ENCODE data around the gene NACC1.
A peak's percentile ranks its signal among the peaks of the same experiment; 100 is the strongest.

NACC1 gene

GRCh38 chr19:13159713-13160112 lies 41.6 kb downstream of the NACC1 start:
- no peak overlapping the region for H3K4me2 ChIP-seq (ENCODE audit: low read depth, low read length)
- TF ChIP-seq EZH2phosphoT487 (IDR thresholded peaks at IDR 0.05; ENCODE audit: low read length) (no peak), EZH2 (optimal IDR thresholded peaks at IDR 0.05; ENCODE audit: low read depth, low read length) (no peak), CTCF (IDR thresholded peaks at IDR 0.05; ENCODE audit: low read length) (no peak)

GRCh38 chr19:13160557-13160956 lies 42.5 kb downstream of the NACC1 start:
- H3K4me2 ChIP-seq (ENCODE audit: low read depth, low read length): no peak overlapping the region
- TF ChIP-seq CTCF (IDR thresholded peaks at IDR 0.05; ENCODE audit: low read length) (no peak), EZH2 (optimal IDR thresholded peaks at IDR 0.05; ENCODE audit: low read depth, low read length) (no peak)

More at GRCh38 chr19:13159713-13160112, 41.6 kb downstream of the NACC1 start:
- Histone ChIP-seq H3K36me3 (replicated peaks; ENCODE audit: insufficient read depth, low read length) (no peaks in the 10 kb centered on the region), H3K9me2 (replicated peaks; ENCODE audit: insufficient read depth, low read length) (no peaks in the 10 kb centered on the region), H3K4me1 (ENCODE audit: low read length) (peaks cover 22% of the 10 kb centered on the region), H3K27me3 (replicated peaks; ENCODE audit: insufficient read depth, low read length) (peaks cover 79% of the 10 kb centered on the region), H4K20me1 (ENCODE audit: insufficient read depth, low read length) (no peaks in the 10 kb centered on the region), H3K79me2 (ENCODE audit: low read length) (no peaks in the 10 kb centered on the region), H2AFZ (ENCODE audit: low read length) (no peak overlapping the region), H3K9me3 (replicated peaks; ENCODE audit: insufficient read depth, low read length) (no peaks in the 10 kb centered on the region), H3K27ac (ENCODE audit: low read length) (no peak overlapping the region), H3F3A (ENCODE audit: insufficient read depth, low read length) (peaks cover 8% of the 10 kb centered on the region; the same call in 1 of the 2 replicates), H3K9ac (ENCODE audit: low read length) (no peak overlapping the region), H3K4me3 (ENCODE audit: low read length) (no peak overlapping the region)
- no peak for DNase-seq

GRCh38 chr19:13162724-13163608 lies 44.9 kb downstream of the NACC1 start:
- H3K9me3 ChIP-seq (replicated peaks; ENCODE audit: insufficient read depth, low read length): no peaks in the 10 kb centered on the region
- 0 out of 2 replicates have a peak, but pooled peaks cover 6% of the 10 kb centered on the region for H3F3A ChIP-seq (ENCODE audit: insufficient read depth, low read length)
- no peaks in the 10 kb centered on the region for H3K79me2 ChIP-seq (ENCODE audit: low read length)
- peak overlapping the region; percentile 88 for H3K4me2 ChIP-seq (ENCODE audit: low read depth, low read length)
- TF ChIP-seq EZH2phosphoT487 (IDR thresholded peaks at IDR 0.05; ENCODE audit: low read length) (no peak), CTCF (IDR thresholded peaks at IDR 0.05; ENCODE audit: low read length) (no peak), EZH2 (optimal IDR thresholded peaks at IDR 0.05; ENCODE audit: low read depth, low read length) (no peak)
- DNase-seq: peak; percentile 56
- peaks cover 22% of the 10 kb centered on the region for H3K4me1 ChIP-seq (ENCODE audit: low read length)
- H3K4me3 ChIP-seq (ENCODE audit: low read length): peak overlapping the region; percentile 50
- H3K9me2 ChIP-seq (replicated peaks; ENCODE audit: insufficient read depth, low read length): no peaks in the 10 kb centered on the region
- H2AFZ ChIP-seq (ENCODE audit: low read length): peak overlapping the region; percentile 90
- H3K27me3 ChIP-seq (replicated peaks; ENCODE audit: insufficient read depth, low read length): peaks cover 49% of the 10 kb centered on the region
- no peaks in the 10 kb centered on the region for H3K36me3 ChIP-seq (replicated peaks; ENCODE audit: insufficient read depth, low read length)
- H4K20me1 ChIP-seq (ENCODE audit: insufficient read depth, low read length): no peaks in the 10 kb centered on the region
- peak overlapping the region; percentile 28; the same call in 1 of the 2 replicates for H3K9ac ChIP-seq (ENCODE audit: low read length)
- no peak overlapping the region for H3K27ac ChIP-seq (ENCODE audit: low read length)

More at GRCh38 chr19:13160557-13160956, 42.5 kb downstream of the NACC1 start:
- Histone ChIP-seq H3K4me3 (ENCODE audit: low read length) (no peak overlapping the region), H3K27me3 (replicated peaks; ENCODE audit: insufficient read depth, low read length) (peaks cover 70% of the 10 kb centered on the region), H2AFZ (ENCODE audit: low read length) (no peak overlapping the region), H3K79me2 (ENCODE audit: low read length) (no peaks in the 10 kb centered on the region), H3K9me3 (replicated peaks; ENCODE audit: insufficient read depth, low read length) (no peaks in the 10 kb centered on the region), H3K36me3 (replicated peaks; ENCODE audit: insufficient read depth, low read length) (no peaks in the 10 kb centered on the region), H3K4me1 (ENCODE audit: low read length) (peaks cover 13% of the 10 kb centered on the region), H3K9me2 (replicated peaks; ENCODE audit: insufficient read depth, low read length) (no peaks in the 10 kb centered on the region), H4K20me1 (ENCODE audit: insufficient read depth, low read length) (no peaks in the 10 kb centered on the region), H3K9ac (ENCODE audit: low read length) (no peak overlapping the region), H3K27ac (ENCODE audit: low read length) (no peak overlapping the region), H3F3A (ENCODE audit: insufficient read depth, low read length) (peaks cover 8% of the 10 kb centered on the region; the same call in 1 of the 2 replicates)
- no peak for DNase-seq

Measured in MM.1S (cell line).